K562 (cell line): Measurements from ENCODE around the gene IGSF21. TPM values are rescaled to one million over a fixed set of nuclear protein-coding genes. Genes with fewer than 3 reads are reported as not detected.

ENCODE experiments used
- ATAC-seq: fragments of 200-7000 bp; cut with Tn5 transposase; 3 replicates; pipeline ENCODE4 v1.9.1; 2020; ENCODE audit warnings: moderate library complexity
- BruUV-seq: library from RNA; stranded (reverse); fragments of 400-500 nt; replicated peaks from 2 replicates; lab custom pipeline; 2021; lab: Mats Ljungman, UMichigan
- CTCF ChIA-PET: fragments of 300-600 bp; formaldehyde crosslinking; extraction: SDS; loops from one replicate; lab custom pipeline; 2021; ENCODE audit warnings: low intra/inter-chr PET ratio; lab: Yijun Ruan, JAX
- POLR2A ChIA-PET: fragments of 300-600, 350-650 bp; sonication (Branson Sonifier 250); formaldehyde crosslinking; extraction: SDS; loops from one replicate; lab custom pipeline; 2021; ENCODE audit warnings: antibody characterized with exemption, inconsistent platforms; lab: Yijun Ruan, JAX
- DNase-seq, 4 experiments: peaks; one replicate each; pipeline versions ENCODE4 v3.0.0 to v3.0.0-alpha.2; 2011 to 2018; ENCODE audit warnings: low spot score in 3 of 4, mixed read lengths in 3 of 4; ENCODE audit errors: extremely low read depth in 1 of 4
- FAIRE-seq: peaks from 2 replicates; lab custom pipeline; 2011; peaks lifted over from hg19 to GRCh38; lab: Jason Lieb, UNC
- H2AFZ ChIP-seq: 2 replicates; pipeline ENCODE4 v1.6.0; 2011; ENCODE audit warnings: low read depth, low read length, control low read depth, inconsistent platforms
- H3K27ac ChIP-seq: fragments of 200-600 bp; 3 replicates; pipeline ENCODE4 v1.8.0; 2011; ENCODE audit warnings: low read depth, mild to moderate bottlenecking, control low read depth, inconsistent platforms, low read length, moderate library complexity, mixed read lengths; ENCODE audit errors: extremely low read depth
- H3K27me3 ChIP-seq, 2 experiments: fragments of 300-600 bp in 1 of 2; 2 replicates in 1 of 2; 3 replicates in 1 of 2; pipeline versions ENCODE4 v1.6.0 to v1.8.0; 2011; ENCODE audit warnings: inconsistent platforms in 2 of 2, low read length in 2 of 2, mild to moderate bottlenecking in 1 of 2, mixed read lengths in 1 of 2, moderate library complexity in 1 of 2; ENCODE audit not compliant: control insufficient read depth in 2 of 2, insufficient read depth in 2 of 2
- H3K36me3 ChIP-seq: fragments of 300-600 bp; 3 replicates; pipeline ENCODE4 v1.8.0; 2011; ENCODE audit warnings: mild to moderate bottlenecking, low read length, inconsistent platforms; ENCODE audit not compliant: control insufficient read depth, insufficient read depth
- H3K4me1 ChIP-seq, 2 experiments: fragments of 200-600 bp in 1 of 2; replicated peaks in 1 of 2; 2 replicates in 1 of 2; 3 replicates in 1 of 2; pipeline versions ENCODE4 v1.5.1 to v1.8.0; 2011; ENCODE audit warnings: inconsistent platforms in 2 of 2, low read length in 2 of 2, mild to moderate bottlenecking in 1 of 2, mixed read lengths in 1 of 2, moderate library complexity in 1 of 2; ENCODE audit not compliant: control insufficient read depth in 2 of 2, insufficient read depth in 2 of 2
- H3K4me2 ChIP-seq: 2 replicates; pipeline ENCODE4 v1.6.1; 2011; ENCODE audit warnings: low read length, control low read depth, inconsistent platforms, mixed read lengths; ENCODE audit not compliant: insufficient read depth
- H3K4me3 ChIP-seq: fragments of 200-600 bp; sonication (generic), shearing (Covaris generic); 2 replicates; pipeline ENCODE4 v1.5.1; 2016; ENCODE audit warnings: control low read depth, inconsistent platforms
- H3K79me2 ChIP-seq: fragments of 200-600 bp; 3 replicates; pipeline ENCODE4 v1.8.0; 2011; ENCODE audit warnings: low read length, inconsistent platforms; ENCODE audit not compliant: control insufficient read depth, insufficient read depth
- H3K9ac ChIP-seq, 2 experiments: 2 replicates each; pipeline versions ENCODE4 v1.6.0 to v1.6.1; 2011; ENCODE audit warnings: low read depth in 2 of 2, low read length in 2 of 2, control low read depth in 1 of 2, inconsistent platforms in 1 of 2, mild to moderate bottlenecking in 1 of 2, mixed read lengths in 1 of 2; ENCODE audit not compliant: insufficient read depth in 1 of 2
- H3K9me1 ChIP-seq: one replicate; pipeline ENCODE4 v1.6.0; 2011; ENCODE audit warnings: inconsistent platforms, mild to moderate bottlenecking, low read length, moderate library complexity; ENCODE audit not compliant: control insufficient read depth, insufficient read depth
- H3K9me3 ChIP-seq: replicated peaks from 2 replicates; pipeline ENCODE4 v1.5.1; 2011; ENCODE audit warnings: low read depth, low read length, inconsistent platforms; ENCODE audit not compliant: control insufficient read depth, insufficient read depth
- H4K20me1 ChIP-seq: replicated peaks from 2 replicates; pipeline ENCODE4 v1.6.1; 2011; ENCODE audit warnings: low read length, inconsistent platforms, mixed read lengths; ENCODE audit not compliant: control insufficient read depth, insufficient read depth
- BACH1 ChIP-seq: fragments of 200-800 bp; sonication (Bioruptor generic); IDR thresholded peaks from 2 replicates; pipeline ENCODE4 v1.6.1; 2016; ENCODE audit warnings: missing genetic modification characterization, missing compliant biosample characterization
- DACH1 ChIP-seq: fragments of 450-650 bp; IDR thresholded peaks from 2 replicates; pipeline ENCODE4 v1.6.1; 2018; ENCODE audit not compliant: partially characterized antibody
- FUS ChIP-seq: fragments of 200-400 bp; formaldehyde crosslinking; optimal IDR thresholded peaks from 2 replicates; pipeline ENCODE3; 2017; ENCODE audit warnings: low read depth, low read length
- GTF2A2 ChIP-seq: IDR thresholded peaks from 2 replicates; pipeline ENCODE4 v1.6.1; 2016; ENCODE audit warnings: mild to moderate bottlenecking, missing genetic modification characterization, missing compliant biosample characterization
- HNRNPH1 ChIP-seq: fragments of 200-400 bp; formaldehyde crosslinking; optimal IDR thresholded peaks from 2 replicates; pipeline ENCODE3; 2017; ENCODE audit warnings: low read depth, mild to moderate bottlenecking, low read length, moderate library complexity
- ILK ChIP-seq: fragments of 450-650 bp; IDR thresholded peaks from 2 replicates; pipeline ENCODE4 v1.6.1; 2016; ENCODE audit warnings: missing genetic modification characterization, low read depth, mild to moderate bottlenecking, missing compliant biosample characterization, moderate library complexity, borderline replicate concordance
- KAT2B ChIP-seq: IDR thresholded peaks from one replicate; pipeline ENCODE4 v1.6.1; 2012; ENCODE audit warnings: low read depth, mild to moderate bottlenecking, control low read depth, inconsistent platforms, low read length, moderate library complexity
- KHSRP ChIP-seq: fragments of 450-650 bp; IDR thresholded peaks from 2 replicates; pipeline ENCODE4 v1.6.1; 2017
- KLF6 ChIP-seq: fragments of 250-450 bp; sonication (Bioruptor Pico); IDR thresholded peaks from 2 replicates; pipeline ENCODE4 v1.4.0; 2020; ENCODE audit warnings: mild to moderate bottlenecking, moderate library complexity, borderline replicate concordance
- MEF2D ChIP-seq: conservative IDR thresholded peaks from 2 replicates; pipeline ENCODE4 v1.6.1; 2016; ENCODE audit warnings: low read depth, missing genetic modification characterization, missing compliant biosample characterization
- NR2C2 ChIP-seq, 2 experiments: fragments of 200-800 bp in 1 of 2; sonication (Bioruptor generic) in 1 of 2; sonication (generic) in 1 of 2; formaldehyde crosslinking in 1 of 2; IDR thresholded peaks; 2 replicates each; pipeline versions ENCODE4 v1.6.1 to v1.8.0; 2016 to 2022; ENCODE audit warnings: mild to moderate bottlenecking in 1 of 2, missing compliant biosample characterization in 1 of 2, missing genetic modification characterization in 1 of 2, missing genetic modification reagents in 1 of 2
- POLR2H ChIP-seq: IDR thresholded peaks from 2 replicates; pipeline ENCODE4 v1.6.1; 2016; ENCODE audit warnings: missing genetic modification characterization, low read depth, mild to moderate bottlenecking, control low read depth, missing compliant biosample characterization, moderate library complexity
- RAD51 ChIP-seq: fragments of 450-650 bp; IDR thresholded peaks from 2 replicates; pipeline ENCODE4 v1.7.1; 2016; ENCODE audit warnings: low read depth, mild to moderate bottlenecking, borderline replicate concordance
- SPI1 ChIP-seq: IDR thresholded peaks from 2 replicates; pipeline ENCODE4 v1.6.1; 2011; ENCODE audit warnings: low read depth, low read length, control low read depth, borderline replicate concordance
- STAG1 ChIP-seq: sonication (generic); formaldehyde crosslinking; IDR thresholded peaks from 2 replicates; pipeline ENCODE4 v1.5.0; 2020; ENCODE audit warnings: missing genetic modification reagents, borderline replicate concordance
- ZBTB17 ChIP-seq: fragments of 450-650 bp; formaldehyde crosslinking; IDR thresholded peaks from 2 replicates; pipeline ENCODE4 v1.4.0; 2020; ENCODE audit warnings: mild to moderate bottlenecking
- ZNF75A ChIP-seq: fragments of 450-650 bp; formaldehyde crosslinking; IDR thresholded peaks from 2 replicates; pipeline ENCODE4 v1.4.0; 2020; ENCODE audit warnings: mild to moderate bottlenecking
- ZNF766 ChIP-seq: fragments of 200-800 bp; sonication (Bioruptor generic); conservative IDR thresholded peaks from 2 replicates; pipeline ENCODE4 v1.6.1; 2016; ENCODE audit warnings: missing genetic modification characterization, missing compliant biosample characterization
- ZNF79 ChIP-seq: fragments of 250-450 bp; sonication (Bioruptor Pico); IDR thresholded peaks from 2 replicates; pipeline ENCODE4 v1.4.0; 2020; ENCODE audit warnings: low read depth, mild to moderate bottlenecking, moderate library complexity
- WGBS: fragments of 100-300 bp; shearing (Covaris generic); methylation state at CpG from one replicate; pipeline ENCODE4 v1.1.6; 2016; ENCODE audit warnings: low coverage, mixed read lengths; ENCODE audit not compliant: insufficient coverage; ENCODE audit errors: missing lambda C conversion rate; 5-methylcytosine and 5-hydroxymethylcytosine counted together
- in situ Hi-C: fragments of 300-500 bp; cut with MboI; formaldehyde crosslinking; loops from 4 replicates; pipeline ENCODE4 v1.15.0; 2018; ENCODE audit warnings: inconsistent platforms, mixed read lengths
- intact Hi-C: fragments of 100-400 bp; cut with micrococcal nuclease; formaldehyde crosslinking; loops from 2 replicates; pipeline ENCODE4 v1.14.2; 2022
- polyA plus RNA-seq, 8 experiments: library from polyadenylated mRNA; depleted of rRNA in 4 of 8; stranded (reverse) in 5 of 8; unstranded in 3 of 8; fragments of >200 nt; fragmentation: Nextera tagmentation in 2 of 8; fragmentation: Illumina TruSeq in 1 of 8; extraction: Ambion mirVana in 2 of 8; extraction: Trizol in 1 of 8; gene quantifications; 2 replicates each; pipeline versions ENCODE4 v1.2.1 to v1.2.3, GENCODE V29; 2011 to 2014; ENCODE audit warnings: inconsistent platforms in 1 of 8, missing spikeins in 1 of 8
- total RNA-seq, 7 experiments: library from RNA; depleted of rRNA in 6 of 7; stranded (reverse); fragments of >200 nt in 6 of 7; fragmentation: Illumina TruSeq in 2 of 7; extraction: Trizol in 2 of 7; gene quantifications; 2 replicates each; pipeline versions ENCODE4 v1.2.1 to v1.2.3, GENCODE V29; 2011 to 2021; ENCODE audit warnings: low replicate concordance in 1 of 7
- TF ChIP-seq, protein P1 (sequence below): fragments of 450-650 bp; formaldehyde crosslinking; IDR thresholded peaks from 2 replicates; pipeline ENCODE4 v1.4.0; 2020; ENCODE audit warnings: mild to moderate bottlenecking, moderate library complexity
- TF ChIP-seq, protein P2 (sequence below): sonication (generic); formaldehyde crosslinking; IDR thresholded peaks from 2 replicates; pipeline ENCODE4 v1.8.0; 2022; ENCODE audit warnings: missing genetic modification reagents, mild to moderate bottlenecking, moderate library complexity, borderline replicate concordance

Gene IGSF21
- total and polyA plus RNA-seq, 9 of the 15 experiments (the other 6 are each of a cell fraction or from before 2014, with no cell fraction given), result not detected

GRCh38 chr1:18419113-18419844 is 311.7 kb downstream of the IGSF21 start:
- H3K9me3 ChIP-seq, result no peaks in the 10 kb centered on the region
- WGBS, result 4% methylated on average over 6 of the region's 6 CpGs
- no peak overlapping the region for H3K4me3 ChIP-seq
- no peak overlapping the region for H3K9ac ChIP-seq
- intact Hi-C loops (no loop called here), in situ Hi-C loops (no loop called here)
- H3K4me1 ChIP-seq, result peaks cover 11 to 55% of the 10 kb centered on the region in 2 experiments; a peak in 4 of 5 replicates
- H4K20me1 ChIP-seq, result no peaks in the 10 kb centered on the region
- no peak for FAIRE-seq
- H3K9me1 ChIP-seq, result no peaks in the 10 kb centered on the region
- POLR2A ChIA-PET, result interaction anchor here (1.0 kb wide), 1 partner anchor 70 kb away, joined by 3 read pairs; no protein-coding TSS in a partner anchor
- DNase-seq, result no peak
- no peak overlapping the region for H3K27ac ChIP-seq
- no peak overlapping the region for H2AFZ ChIP-seq
- H3K79me2 ChIP-seq, result no peaks in the 10 kb centered on the region
- CTCF ChIA-PET, result no interaction called here
- no TSS peak for BruUV-seq
- H3K4me2 ChIP-seq, result no peak overlapping the region
- no peak for ATAC-seq
- H3K27me3 ChIP-seq, result no peaks in the 10 kb centered on the region
- H3K36me3 ChIP-seq, result no peaks in the 10 kb centered on the region
- TF ChIP-seq RAD51 (no peak), KAT2B (no peak), KLF6 (peak; percentile 85; the same call in 1 of the 2 replicates), MEF2D (tag) (peak; percentile 74), DACH1 (no peak), ILK (tag) (no peak), GTF2A2 (tag) (no peak), NR2C2 (CRISPR knock-in tag; IDR thresholded peaks at IDR 0.05) (no peak), NR2C2 (tag; IDR thresholded peaks at IDR 0.05) (peak; percentile 40; the same call in 1 of the 2 replicates), BACH1 (tag) (peak; percentile 75; the same call in 1 of the 2 replicates), STAG1 (no peak), ZNF79 (CRISPR knock-in tag) (peak; percentile 81), FUS (no peak), HNRNPH1 (no peak), KHSRP (no peak), ZBTB17 (CRISPR knock-in tag) (peak; percentile 59), POLR2H (tag) (no peak), ZNF766 (CRISPR knock-in tag) (0 out of 2 replicates have a peak, but pooled peaks have one; percentile 74), ZNF75A (0 out of 2 replicates have a peak, but pooled peaks have one; percentile 33), SPI1 (no peak)
- TF ChIP-seq, protein P1, sequence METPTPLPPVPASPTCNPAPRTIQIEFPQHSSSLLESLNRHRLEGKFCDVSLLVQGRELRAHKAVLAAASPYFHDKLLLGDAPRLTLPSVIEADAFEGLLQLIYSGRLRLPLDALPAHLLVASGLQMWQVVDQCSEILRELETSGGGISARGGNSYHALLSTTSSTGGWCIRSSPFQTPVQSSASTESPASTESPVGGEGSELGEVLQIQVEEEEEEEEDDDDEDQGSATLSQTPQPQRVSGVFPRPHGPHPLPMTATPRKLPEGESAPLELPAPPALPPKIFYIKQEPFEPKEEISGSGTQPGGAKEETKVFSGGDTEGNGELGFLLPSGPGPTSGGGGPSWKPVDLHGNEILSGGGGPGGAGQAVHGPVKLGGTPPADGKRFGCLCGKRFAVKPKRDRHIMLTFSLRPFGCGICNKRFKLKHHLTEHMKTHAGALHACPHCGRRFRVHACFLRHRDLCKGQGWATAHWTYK (CRISPR knock-in tag), result 0 out of 2 replicates have a peak, but pooled peaks have one; percentile 43
- TF ChIP-seq, protein P2, sequence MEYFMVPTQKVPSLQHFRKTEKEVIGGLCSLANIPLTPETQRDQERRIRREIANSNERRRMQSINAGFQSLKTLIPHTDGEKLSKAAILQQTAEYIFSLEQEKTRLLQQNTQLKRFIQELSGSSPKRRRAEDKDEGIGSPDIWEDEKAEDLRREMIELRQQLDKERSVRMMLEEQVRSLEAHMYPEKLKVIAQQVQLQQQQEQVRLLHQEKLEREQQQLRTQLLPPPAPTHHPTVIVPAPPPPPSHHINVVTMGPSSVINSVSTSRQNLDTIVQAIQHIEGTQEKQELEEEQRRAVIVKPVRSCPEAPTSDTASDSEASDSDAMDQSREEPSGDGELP, result no peak
